GM12801 (cell line): Measurements from ENCODE around the gene ALPL.

Experiments
- CTCF ChIP-seq: IDR thresholded peaks from one replicate; pipeline ENCODE4 v1.5.1; 2011; ENCODE audit warnings: control low read depth; ENCODE audit not compliant: insufficient read length; ENCODE audit errors: extremely low read depth

Gene ALPL

GRCh38 chr1:21559788-21560567 is 50.8 kb downstream of the ALPL start:
- TF ChIP-seq CTCF, result no peak

- TF ChIP-seq CTCF, result no peak
Observed at GRCh38 chr1:21560916-21561638, 51.9 kb downstream of the ALPL start.

GRCh38 chr1:21562896-21563295 is 53.7 kb downstream of the ALPL start:
- TF ChIP-seq CTCF, result no peak

- TF ChIP-seq CTCF, result no peak
Observed at GRCh38 chr1:21563971-21564370, 54.7 kb downstream of the ALPL start.

- TF ChIP-seq CTCF, result no peak
Observed at GRCh38 chr1:21564521-21565095, 55.4 kb downstream of the ALPL start.

- no peak for TF ChIP-seq CTCF
Observed at GRCh38 chr1:21565285-21565684, 56.1 kb downstream of the ALPL start.

- no peak for TF ChIP-seq CTCF
Observed at GRCh38 chr1:21567241-21568005, 58.2 kb downstream of the ALPL start.
